HL-60 (cell line): ENCODE measurements around the gene SH3PXD2A.

Experiments used
- DNase-seq, 2 experiments: peaks; one replicate each; pipeline ENCODE4 v3.0.0-alpha.2; 2010 to 2020; ENCODE audit warnings: low read depth in 1 of 2, low spot score in 1 of 2
- H3K27ac ChIP-seq: fragments of 250-450 bp; sonication (Bioruptor Pico); replicated peaks from 2 replicates; pipeline ENCODE4 v1.5.1; 2020; ENCODE audit warnings: mild to moderate bottlenecking, moderate library complexity
- H3K27me3 ChIP-seq: fragments of 250-450 bp; sonication (Bioruptor Pico); 2 replicates; pipeline ENCODE4 v1.5.1; 2021; ENCODE audit warnings: mild to moderate bottlenecking, moderate library complexity; ENCODE audit not compliant: insufficient read depth, poor library complexity, severe bottlenecking
- H3K4me3 ChIP-seq: replicated peaks from 2 replicates; pipeline ENCODE4 v1.5.1; 2011; ENCODE audit warnings: mild to moderate bottlenecking, control low read depth, low read length; ENCODE audit not compliant: insufficient read depth
- GABPA ChIP-seq: IDR thresholded peaks from 2 replicates; pipeline ENCODE4 v1.6.1; 2012; ENCODE audit warnings: low read depth
- POLR2AphosphoS5 ChIP-seq: IDR thresholded peaks from 2 replicates; pipeline ENCODE4 v1.6.1; 2012; ENCODE audit warnings: low read depth
- SPI1 ChIP-seq: IDR thresholded peaks from 2 replicates; pipeline ENCODE4 v1.6.1; 2012; ENCODE audit warnings: low read depth, mild to moderate bottlenecking, borderline replicate concordance
- TF ChIP-seq, protein P1 (sequence below): IDR thresholded peaks from one replicate; pipeline ENCODE4 v1.5.1; 2011; ENCODE audit warnings: low read length, control low read depth, inconsistent platforms; ENCODE audit not compliant: insufficient read depth
- TF ChIP-seq, protein P2 (sequence below): IDR thresholded peaks from 2 replicates; pipeline ENCODE4 v1.6.1; 2012; ENCODE audit warnings: low read depth; ENCODE audit not compliant: insufficient replicate concordance

SH3PXD2A gene

DNA sequence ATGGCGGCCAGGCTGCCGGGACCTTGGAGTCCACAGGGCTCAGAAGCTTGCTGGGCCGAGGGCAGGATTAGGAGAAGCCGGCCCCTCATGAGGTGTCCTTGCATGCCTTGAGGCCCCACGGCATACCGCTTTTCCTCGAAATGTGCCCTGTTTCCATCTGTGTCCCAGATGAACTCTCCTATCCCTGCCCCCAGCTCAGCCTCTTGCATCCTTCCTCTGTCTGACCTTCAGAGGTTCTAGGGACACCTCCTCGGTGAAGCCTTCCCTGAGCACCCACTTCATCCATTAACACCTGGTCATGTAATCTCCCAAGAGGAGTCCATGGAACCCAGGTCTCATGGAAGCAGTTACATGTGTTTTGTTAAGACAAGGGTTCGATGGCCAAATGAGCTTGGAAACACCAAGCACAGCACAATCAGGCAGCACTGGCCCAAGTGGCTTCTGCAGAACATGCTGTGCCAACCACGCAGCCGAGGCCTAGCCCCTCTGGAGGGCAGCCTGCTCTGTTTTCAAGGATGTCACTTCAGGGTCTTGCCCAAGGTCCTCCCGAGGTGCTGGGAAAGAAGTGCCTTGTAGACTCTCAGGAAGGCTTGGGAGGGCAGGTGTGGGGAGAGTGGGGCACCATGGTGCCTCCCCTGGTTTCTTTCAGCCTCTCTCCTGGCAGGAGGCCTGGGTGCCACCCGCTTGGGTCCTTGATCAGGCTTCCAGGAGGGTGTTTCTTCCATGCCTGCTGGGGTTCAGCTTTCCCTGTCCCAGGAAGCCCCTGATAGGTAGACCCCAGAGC lies 237.6 kb downstream of the SH3PXD2A start:
- H3K4me3 ChIP-seq = no peak overlapping the region
- TF ChIP-seq, protein P1, sequence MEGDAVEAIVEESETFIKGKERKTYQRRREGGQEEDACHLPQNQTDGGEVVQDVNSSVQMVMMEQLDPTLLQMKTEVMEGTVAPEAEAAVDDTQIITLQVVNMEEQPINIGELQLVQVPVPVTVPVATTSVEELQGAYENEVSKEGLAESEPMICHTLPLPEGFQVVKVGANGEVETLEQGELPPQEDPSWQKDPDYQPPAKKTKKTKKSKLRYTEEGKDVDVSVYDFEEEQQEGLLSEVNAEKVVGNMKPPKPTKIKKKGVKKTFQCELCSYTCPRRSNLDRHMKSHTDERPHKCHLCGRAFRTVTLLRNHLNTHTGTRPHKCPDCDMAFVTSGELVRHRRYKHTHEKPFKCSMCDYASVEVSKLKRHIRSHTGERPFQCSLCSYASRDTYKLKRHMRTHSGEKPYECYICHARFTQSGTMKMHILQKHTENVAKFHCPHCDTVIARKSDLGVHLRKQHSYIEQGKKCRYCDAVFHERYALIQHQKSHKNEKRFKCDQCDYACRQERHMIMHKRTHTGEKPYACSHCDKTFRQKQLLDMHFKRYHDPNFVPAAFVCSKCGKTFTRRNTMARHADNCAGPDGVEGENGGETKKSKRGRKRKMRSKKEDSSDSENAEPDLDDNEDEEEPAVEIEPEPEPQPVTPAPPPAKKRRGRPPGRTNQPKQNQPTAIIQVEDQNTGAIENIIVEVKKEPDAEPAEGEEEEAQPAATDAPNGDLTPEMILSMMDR = no peak
- H3K27ac ChIP-seq = no peak overlapping the region
- DNase-seq = no peak
- no peaks in the 10 kb centered on the region for H3K27me3 ChIP-seq

DNA sequence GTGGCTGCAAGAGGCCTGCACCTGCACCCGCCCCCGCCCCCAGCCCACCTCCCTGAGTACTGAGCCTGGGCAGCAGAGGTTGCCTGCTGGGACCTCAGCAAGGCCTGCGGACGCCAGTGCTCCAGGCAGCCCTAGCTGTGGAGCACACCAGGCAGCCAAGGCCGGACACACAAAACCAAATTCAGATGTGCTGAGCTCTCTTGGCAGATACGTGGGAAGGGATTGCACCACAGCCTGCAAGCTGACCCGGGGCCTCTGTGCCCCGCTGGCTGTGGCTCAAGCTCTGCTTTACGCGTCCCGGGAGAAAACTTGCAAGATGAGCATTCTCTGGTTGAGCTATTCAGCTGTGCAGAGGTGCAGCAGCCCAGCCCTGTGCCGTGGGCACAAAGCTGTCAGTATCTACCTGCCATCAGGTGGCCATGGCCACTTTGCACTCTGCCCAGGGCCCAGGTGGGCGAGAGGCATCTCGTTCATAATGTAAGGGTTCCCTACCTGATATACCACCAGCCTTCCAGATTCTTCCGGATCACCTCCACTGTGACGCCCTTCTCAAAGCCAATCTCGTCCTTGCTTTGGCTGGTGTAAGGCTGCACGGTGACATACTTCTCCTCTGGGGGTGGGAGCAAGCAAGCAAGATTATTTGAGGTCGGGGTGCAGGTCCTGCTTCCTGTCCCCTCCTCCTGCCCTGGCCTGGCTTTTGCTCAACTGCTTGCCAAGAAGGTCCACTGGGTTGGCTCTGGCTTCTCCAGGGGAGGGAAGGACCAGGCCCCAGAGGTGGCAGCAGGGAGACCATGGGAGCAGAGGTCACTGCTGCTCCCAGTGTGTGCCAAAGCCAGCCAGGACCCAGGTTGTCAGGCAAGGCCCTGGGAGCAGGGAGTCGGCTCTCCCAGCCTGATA lies 238.4 kb downstream of the SH3PXD2A start:
- Histone ChIP-seq H3K27ac (no peak overlapping the region), H3K27me3 (no peaks in the 10 kb centered on the region), H3K4me3 (no peak overlapping the region)
- TF ChIP-seq POLR2AphosphoS5 = no peak
- TF ChIP-seq, protein P2, sequence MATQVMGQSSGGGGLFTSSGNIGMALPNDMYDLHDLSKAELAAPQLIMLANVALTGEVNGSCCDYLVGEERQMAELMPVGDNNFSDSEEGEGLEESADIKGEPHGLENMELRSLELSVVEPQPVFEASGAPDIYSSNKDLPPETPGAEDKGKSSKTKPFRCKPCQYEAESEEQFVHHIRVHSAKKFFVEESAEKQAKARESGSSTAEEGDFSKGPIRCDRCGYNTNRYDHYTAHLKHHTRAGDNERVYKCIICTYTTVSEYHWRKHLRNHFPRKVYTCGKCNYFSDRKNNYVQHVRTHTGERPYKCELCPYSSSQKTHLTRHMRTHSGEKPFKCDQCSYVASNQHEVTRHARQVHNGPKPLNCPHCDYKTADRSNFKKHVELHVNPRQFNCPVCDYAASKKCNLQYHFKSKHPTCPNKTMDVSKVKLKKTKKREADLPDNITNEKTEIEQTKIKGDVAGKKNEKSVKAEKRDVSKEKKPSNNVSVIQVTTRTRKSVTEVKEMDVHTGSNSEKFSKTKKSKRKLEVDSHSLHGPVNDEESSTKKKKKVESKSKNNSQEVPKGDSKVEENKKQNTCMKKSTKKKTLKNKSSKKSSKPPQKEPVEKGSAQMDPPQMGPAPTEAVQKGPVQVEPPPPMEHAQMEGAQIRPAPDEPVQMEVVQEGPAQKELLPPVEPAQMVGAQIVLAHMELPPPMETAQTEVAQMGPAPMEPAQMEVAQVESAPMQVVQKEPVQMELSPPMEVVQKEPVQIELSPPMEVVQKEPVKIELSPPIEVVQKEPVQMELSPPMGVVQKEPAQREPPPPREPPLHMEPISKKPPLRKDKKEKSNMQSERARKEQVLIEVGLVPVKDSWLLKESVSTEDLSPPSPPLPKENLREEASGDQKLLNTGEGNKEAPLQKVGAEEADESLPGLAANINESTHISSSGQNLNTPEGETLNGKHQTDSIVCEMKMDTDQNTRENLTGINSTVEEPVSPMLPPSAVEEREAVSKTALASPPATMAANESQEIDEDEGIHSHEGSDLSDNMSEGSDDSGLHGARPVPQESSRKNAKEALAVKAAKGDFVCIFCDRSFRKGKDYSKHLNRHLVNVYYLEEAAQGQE = no peak
- TF ChIP-seq SPI1 = no peak
- no peak for TF ChIP-seq GABPA
- TF ChIP-seq, protein P1 = no peak
- DNase-seq = peak in 1 of 2 experiments; percentile 71

DNA sequence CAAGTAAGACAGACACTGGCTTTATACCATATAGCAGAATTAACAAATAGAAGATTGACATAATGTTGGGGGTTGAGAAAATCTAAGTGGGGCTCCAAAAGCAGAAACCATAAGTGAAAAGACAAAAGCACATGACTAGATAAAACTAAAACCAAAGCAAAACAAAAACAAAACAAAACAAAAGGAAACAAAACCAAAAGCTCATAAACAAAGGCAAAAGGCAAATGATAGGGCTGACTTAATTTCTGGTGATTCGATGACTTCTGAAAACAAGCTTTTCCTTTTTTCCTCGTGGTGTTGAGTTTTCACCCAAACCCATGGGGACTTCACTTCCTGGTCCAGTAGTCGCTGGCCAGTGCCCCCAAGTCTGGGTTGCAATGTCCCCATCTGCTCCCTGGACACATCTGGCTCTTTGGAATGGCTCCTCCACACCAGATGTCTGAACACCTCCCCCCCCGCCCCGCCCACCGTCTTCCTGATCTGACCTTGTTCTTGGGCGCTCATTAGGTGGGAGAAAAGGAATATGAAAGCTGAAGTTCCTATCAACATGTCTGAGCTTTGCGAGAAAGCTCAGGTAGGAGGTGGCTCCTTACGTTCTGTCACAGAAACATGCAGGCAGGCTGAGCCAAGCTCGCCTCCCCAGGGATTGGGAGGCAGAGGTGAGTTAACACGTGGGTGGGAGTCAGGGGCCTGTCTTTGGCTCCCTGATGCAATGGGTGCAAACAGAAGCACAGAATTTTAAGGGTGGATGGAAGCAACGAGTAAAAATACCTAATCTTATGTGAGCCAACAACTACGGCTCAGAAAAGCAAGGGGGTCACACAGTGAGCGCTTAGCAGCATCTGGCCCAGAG lies 240.8 kb downstream of the SH3PXD2A start:
- no peak for DNase-seq
- H3K4me3 ChIP-seq = no peak overlapping the region
- no peaks in the 10 kb centered on the region for H3K27me3 ChIP-seq
- H3K27ac ChIP-seq = no peak overlapping the region
- TF ChIP-seq GABPA (no peak), POLR2AphosphoS5 (no peak)
- TF ChIP-seq, protein P2 = no peak
- TF ChIP-seq, protein P1 = no peak
